ENCODE measurements around the gene COBL.

Gene COBL

DNA sequence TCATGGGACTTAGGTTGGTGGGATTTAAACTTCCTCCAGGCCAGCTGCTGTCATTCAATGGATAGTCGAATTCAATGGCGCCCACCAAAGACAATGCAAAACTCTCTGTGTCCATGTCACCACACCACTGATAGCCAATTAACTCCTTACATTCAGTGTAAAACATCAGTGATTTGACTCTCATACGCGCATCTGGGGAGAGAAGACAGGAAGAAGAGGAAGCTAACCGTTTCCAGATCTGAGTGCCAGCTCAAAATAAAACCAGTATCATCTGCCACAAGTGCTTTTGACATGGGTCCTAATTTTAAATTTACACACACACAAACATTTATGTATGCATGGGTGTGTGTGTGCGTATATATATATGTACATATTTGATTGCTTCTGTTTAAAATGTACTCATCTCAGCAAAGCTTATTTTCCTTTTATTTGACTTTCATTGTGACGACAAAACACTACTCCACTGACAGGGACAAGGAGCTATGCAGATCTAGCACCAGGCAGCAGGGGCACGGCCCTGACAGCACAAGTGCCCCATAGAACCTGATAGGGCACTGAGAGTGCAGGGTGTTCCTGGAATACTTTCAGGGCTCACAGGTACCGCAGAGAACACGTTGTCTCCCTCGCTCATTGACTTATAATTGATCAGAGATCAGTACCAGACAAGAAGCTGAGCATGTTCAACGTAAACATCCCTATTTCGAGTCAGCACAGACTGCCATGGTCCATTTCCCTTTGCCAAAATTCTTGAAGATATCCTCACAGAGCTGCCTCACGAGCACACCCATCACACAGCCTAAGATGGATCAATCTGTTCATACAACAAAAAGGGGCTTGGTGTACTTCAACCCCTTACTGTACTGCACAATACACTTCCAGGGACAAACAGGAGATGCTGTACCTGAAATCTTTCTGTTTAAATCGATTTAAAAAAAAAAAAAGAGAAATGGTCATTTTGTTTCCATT, 176.1 kb downstream of the COBL start:
- DNase-seq: no peak

DNA sequence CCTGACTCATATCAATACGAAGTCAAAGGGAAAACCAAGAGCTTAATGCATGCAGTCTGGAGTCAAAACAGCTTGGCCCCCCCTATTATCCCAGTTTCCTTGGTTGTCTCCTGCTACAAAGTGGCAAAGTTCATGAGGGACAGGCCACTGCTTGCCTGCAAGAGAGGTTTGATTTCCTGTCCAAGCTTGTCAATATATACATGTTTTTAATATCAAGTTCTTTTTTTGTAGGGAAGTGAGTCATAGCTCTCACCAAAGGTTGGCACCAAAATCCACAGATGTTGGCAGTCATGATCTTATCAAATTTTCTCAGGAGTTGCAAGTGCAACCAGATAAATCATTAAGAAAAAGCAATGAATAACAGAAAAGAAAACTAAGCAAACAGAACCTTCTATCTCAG, 176.8 kb downstream of the COBL start:
- DNase-seq: no peak

- DNase-seq: no peak
Measured at GRCh38 chr7:51138123-51139085, 178.2 kb downstream of the COBL start.

DNA sequence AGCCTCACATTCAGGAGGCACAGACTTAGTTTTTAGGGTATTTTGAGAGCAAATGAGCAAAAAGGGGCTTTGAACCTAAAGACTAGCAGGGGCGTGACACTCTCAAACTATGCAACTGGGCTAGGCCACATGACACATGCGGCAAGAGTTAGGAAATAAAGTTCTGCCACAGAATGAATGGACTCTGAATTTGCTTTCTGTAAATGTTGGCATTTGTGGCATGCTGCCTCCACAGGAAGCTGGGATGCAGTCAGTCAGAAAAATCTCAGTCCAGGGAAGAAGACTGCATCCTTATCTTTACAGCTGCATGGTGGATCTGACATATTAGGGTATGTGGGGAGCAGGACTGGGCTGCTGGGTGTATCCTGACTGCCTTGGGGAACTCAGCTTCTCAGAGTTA, 181.0 kb downstream of the COBL start:
- no peak for DNase-seq

DNA sequence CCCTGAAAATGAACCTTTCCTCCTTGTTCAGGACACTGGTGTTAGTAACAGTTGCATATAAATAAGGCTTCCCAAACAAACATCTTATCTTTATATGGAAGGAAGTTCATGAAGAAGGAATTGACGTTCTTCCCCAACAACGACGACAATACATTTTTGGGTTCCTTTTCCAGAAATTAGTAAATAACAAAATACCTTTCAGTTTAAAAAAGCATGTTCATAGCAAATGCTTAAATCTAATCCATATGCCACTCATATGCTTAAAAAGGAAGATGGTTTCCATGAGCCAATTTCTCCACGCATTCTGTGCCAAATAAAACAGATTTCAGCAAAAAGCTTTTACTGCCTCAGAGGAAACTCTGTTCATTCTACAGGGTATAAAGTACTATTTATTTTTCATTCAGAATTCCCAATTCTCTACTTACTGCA, 182.6 kb downstream of the COBL start:
- DNase-seq: no peak

- no peak for DNase-seq
Measured at GRCh38 chr7:51132661-51133060, 183.9 kb downstream of the COBL start.

DNA sequence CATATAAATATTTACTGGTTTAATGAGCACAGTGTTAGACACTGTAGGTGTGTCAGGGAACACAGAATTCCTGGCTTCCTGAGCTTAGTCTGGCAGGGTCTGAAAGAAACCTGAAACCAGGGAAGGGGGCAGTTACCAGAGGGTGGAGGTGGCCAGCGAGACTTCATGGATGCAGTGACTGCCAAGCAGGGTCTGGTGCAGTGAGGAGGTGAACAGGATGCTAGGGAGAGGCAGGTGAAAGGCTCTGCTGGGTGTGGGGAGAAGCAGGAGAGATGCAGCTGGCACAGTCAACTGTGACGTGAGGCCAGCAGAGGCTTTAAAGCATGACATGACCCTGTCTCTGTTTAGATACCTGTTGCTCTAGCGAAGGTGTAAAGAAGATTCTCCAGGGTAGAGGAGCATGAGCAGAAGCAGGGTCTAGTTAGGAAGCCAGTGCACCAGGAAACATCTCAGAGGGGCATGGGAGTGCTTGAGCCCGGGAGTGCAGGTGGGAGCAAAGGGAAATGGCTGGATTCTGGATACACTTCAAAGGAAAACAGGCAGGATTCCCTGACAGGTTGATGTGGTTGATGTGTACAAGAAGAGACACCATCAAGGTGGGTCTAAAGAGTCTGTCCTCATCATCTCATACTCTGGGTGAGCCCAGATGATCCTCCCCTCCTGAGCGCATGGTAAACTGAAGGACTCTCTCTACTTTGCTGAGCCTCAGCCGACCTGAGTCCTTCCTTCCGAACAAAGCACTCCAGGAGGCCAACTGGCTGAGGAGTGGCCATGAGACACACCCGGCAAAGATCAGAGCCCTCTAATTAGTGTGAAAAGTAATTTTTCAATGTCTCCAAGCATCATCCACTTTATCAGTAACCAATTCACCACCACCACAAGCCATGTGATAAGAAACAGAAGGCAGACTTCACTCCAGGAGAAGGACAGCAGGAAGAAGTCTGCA, 186.8 kb downstream of the COBL start:
- DNase-seq: no peak

- DNase-seq: no peak
Measured at GRCh38 chr7:51128545-51129435, 187.8 kb downstream of the COBL start.

- DNase-seq: no peak
Measured at GRCh38 chr7:51127618-51127904, 189.0 kb downstream of the COBL start.

- no peak for DNase-seq
Measured at GRCh38 chr7:51126813-51127617, 189.6 kb downstream of the COBL start.

GRCh38 chr7:51126324-51126723, 190.3 kb downstream of the COBL start:
- DNase-seq: no peak

- DNase-seq: no peak
Measured at GRCh38 chr7:51124321-51124720, 192.3 kb downstream of the COBL start.

- DNase-seq: peak; percentile 68
Measured at GRCh38 chr7:51123322-51124019, 193.1 kb downstream of the COBL start.

DNA sequence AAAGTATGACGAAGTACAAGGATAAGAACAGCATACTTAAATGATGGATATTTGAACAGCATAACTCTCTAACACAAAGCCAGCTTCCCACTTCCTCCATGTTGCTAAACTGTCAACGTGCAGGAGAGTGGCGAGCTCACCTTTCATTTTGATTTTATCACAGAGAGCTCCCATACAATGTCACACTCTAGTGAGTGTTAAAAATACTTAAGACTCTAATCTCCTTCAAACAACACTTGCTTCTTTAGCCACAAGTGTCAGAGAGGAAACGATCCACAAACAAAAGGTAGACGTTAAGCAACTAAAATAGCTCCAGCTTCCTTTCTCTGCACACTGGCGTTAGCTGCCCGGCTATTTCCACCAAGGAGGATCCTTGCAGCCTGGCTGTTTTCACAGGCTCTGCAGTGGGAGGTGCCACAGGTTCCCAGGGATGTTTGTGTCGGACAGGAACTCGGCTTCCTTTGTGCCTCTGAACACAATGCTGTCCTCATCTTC, 194.6 kb downstream of the COBL start:
- no peak for DNase-seq

DNA sequence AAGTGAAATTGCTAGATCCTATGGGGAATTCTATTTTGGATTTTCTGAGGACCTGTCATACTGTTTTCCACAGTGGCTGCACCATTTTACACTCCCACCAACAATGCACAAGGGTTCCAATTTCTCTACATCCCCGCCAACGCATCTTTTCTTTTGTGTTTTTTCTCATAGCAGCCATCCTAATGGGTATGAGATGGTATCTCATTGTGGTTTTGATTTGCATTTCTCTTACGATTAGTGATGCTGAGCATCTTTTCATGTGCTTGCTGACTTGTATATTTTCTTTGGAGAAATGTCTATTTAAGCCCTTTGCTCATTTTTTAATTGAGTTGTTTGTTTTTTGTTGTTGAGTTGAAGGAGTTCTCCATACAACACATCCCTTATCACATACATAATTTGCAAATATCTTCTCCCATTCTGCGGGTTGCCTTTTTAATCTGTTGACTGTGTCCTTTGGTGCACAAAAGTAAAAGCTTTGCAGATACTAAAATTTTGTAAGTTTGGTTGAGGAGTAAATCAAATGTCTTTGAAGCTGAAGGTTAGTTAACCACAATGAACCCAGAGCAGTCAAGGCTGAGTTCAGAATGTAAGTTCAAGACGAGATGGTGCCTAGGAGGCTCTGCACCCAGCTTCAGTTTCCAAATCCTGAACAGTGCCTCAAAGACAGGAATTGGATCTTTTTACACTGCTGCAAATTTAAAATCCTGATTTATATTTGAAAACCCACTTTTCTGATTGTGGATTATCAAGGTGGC, 195.4 kb downstream of the COBL start:
- DNase-seq: no peak

- DNase-seq: no peak
Measured at GRCh38 chr7:51118628-51119027, 198.0 kb downstream of the COBL start.

GRCh38 chr7:51114501-51114900, 202.1 kb downstream of the COBL start:
- DNase-seq: no peak

- no peak for DNase-seq
Measured at GRCh38 chr7:51113962-51114361, 202.6 kb downstream of the COBL start.

DNA sequence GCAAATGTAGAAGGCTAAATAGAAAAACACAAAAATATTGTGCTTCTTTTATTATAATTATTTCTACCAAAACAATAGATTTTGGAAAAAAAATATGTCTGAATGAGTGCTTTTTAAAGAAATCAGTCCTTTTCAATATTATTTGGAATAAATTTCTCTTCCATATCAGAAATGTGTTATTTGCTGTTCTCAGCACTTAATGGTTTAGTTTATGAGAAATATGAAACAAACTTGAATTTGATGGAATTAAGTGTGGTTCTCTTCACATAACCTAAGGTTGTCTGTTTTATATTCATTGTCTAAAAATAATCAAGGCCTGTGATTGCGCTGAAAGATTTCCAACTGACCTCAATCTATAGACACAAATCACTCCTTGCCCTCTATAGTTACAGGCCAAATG, 203.0 kb downstream of the COBL start:
- DNase-seq: no peak

Data from stimulated activated CD4-positive, alpha-beta T cell treated with anti-CD3 and anti-CD28 coated beads, Interleukin-4, amount 100 ng/mL, for 1 hour (primary cell).